ENCODE data around the gene PHACTR1. TPM values are rescaled to one million over a fixed set of nuclear protein-coding genes. Genes with fewer than 3 reads are reported as not detected.

The PHACTR1 gene
- total RNA-seq, 1 donor from 2014 or later: 2.2 TPM

GRCh38 chr6:12750416-12750815, 33.8 kb downstream of the PHACTR1 start:
- no peak for DNase-seq (ENCODE audit: low read depth)
- H3K27me3 ChIP-seq (ENCODE audit: control insufficient read depth, insufficient read depth, low read length): peaks cover 28% of the 10 kb centered on the region
- H3K36me3 ChIP-seq (ENCODE audit: control insufficient read depth, insufficient read depth, low read length): no peaks in the 10 kb centered on the region
- no peak overlapping the region for H3K4me3 ChIP-seq (ENCODE audit: low read depth, low read length)
- TF ChIP-seq CTCF (IDR thresholded peaks at IDR 0.05; ENCODE audit: insufficient read depth, low read length, poor library complexity, severe bottlenecking): no peak

DNA sequence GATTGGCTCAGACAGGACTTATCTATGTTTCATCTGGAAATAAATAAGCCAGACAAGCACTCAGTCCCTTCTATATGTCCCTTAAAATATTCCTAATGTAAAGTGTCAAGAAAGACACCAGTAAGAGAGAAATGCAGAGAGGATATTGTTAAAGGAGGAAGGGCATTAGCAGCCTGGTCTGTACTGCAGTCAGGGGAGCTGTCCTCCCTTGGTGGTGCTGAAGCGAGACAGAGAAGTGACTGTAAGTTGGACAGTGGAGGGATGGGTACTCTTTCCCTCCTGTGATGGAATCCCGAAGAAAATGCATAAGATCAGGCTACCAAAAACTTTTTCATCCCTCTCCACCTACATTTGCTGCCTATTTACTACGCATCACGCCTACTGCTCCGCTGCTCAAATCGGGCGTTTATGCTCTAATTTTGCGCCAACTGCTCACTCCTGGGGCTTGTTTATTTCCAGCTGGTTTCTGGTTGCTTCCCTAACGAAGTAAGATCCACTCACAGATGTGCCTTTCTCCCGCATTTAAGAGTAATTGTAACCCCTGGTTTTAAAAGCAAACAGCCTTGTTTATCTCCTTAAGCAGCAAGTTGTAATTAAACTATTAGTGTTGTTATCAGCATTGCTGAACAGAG, 35.2 kb downstream of the PHACTR1 start:
- Histone ChIP-seq H3K27me3 (ENCODE audit: control insufficient read depth, insufficient read depth, low read length) (peaks cover 28% of the 10 kb centered on the region), H3K4me3 (ENCODE audit: low read depth, low read length) (no peak overlapping the region), H3K36me3 (ENCODE audit: control insufficient read depth, insufficient read depth, low read length) (no peaks in the 10 kb centered on the region)
- no peak for TF ChIP-seq CTCF (IDR thresholded peaks at IDR 0.05; ENCODE audit: insufficient read depth, low read length, poor library complexity, severe bottlenecking)
- no peak for DNase-seq (ENCODE audit: low read depth)

DNA sequence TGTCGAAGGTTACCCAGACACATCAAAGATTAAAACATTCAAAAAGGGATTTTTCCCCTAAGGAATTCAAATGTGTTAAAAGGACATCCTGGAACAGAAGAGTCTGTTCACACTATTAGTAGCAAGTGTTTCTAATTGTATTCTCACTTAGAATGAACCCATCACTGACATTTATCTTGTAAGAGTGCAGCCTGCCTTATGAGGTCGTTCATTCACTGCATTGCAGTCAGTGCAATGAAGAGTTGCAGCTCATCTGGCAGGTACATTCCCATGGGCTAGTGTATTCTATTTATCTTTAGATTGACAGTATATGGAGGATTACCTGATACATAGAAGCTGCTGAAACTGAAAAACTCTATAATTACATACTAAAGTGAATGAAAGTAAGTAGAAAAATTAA, 36.5 kb downstream of the PHACTR1 start:
- no peak for DNase-seq (ENCODE audit: low read depth)
- no peak for TF ChIP-seq CTCF (IDR thresholded peaks at IDR 0.05; ENCODE audit: insufficient read depth, low read length, poor library complexity, severe bottlenecking)
- no peak overlapping the region for H3K4me3 ChIP-seq (ENCODE audit: low read depth, low read length)
- peaks cover 27% of the 10 kb centered on the region for H3K27me3 ChIP-seq (ENCODE audit: control insufficient read depth, insufficient read depth, low read length)
- H3K36me3 ChIP-seq (ENCODE audit: control insufficient read depth, insufficient read depth, low read length): no peaks in the 10 kb centered on the region

DNA sequence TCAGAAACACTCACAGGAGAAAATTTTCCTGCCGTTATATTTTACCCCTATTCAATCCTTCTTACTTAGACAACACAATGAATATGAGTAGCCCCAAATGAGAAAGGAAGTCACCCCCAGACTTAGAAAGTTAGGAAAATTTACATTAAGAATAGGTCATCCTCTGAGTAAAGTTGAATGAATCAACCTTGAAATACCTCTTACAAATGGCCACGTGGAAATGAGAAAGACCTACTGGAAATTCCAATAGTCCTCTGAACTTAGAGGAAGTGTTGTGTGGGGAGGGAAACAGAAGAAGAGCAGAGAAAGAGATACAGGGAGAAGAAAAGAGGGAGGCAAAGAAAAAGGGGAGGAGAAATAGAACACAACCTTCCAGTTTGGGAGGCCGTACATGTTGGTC, 43.7 kb downstream of the PHACTR1 start:
- DNase-seq (ENCODE audit: low read depth): no peak
- Histone ChIP-seq H3K36me3 (ENCODE audit: control insufficient read depth, insufficient read depth, low read length) (no peaks in the 10 kb centered on the region), H3K27me3 (ENCODE audit: control insufficient read depth, insufficient read depth, low read length) (no peaks in the 10 kb centered on the region), H3K4me3 (ENCODE audit: low read depth, low read length) (no peak overlapping the region)
- no peak for TF ChIP-seq CTCF (IDR thresholded peaks at IDR 0.05; ENCODE audit: insufficient read depth, low read length, poor library complexity, severe bottlenecking)

DNA sequence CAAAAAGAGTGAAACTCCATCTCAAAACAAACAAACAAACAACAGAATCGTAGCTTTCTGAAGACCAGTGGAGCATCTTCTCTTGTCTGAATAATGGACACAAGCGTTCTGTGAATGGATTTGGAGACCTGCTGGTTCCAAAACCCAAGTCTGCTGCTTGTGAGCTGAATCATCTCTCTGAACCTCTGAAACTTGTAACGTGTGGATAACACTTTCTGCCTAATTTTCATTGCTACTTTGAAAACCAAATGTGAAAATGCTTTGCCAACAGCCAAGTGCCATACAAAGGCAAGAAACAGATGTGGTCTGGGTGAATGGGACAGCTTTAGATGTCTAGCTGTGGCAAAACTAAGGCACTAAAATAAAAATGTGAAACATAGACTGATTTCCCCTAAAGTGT, 44.3 kb downstream of the PHACTR1 start:
- TF ChIP-seq CTCF (IDR thresholded peaks at IDR 0.05; ENCODE audit: insufficient read depth, low read length, poor library complexity, severe bottlenecking): no peak
- DNase-seq (ENCODE audit: low read depth): no peak
- H3K36me3 ChIP-seq (ENCODE audit: control insufficient read depth, insufficient read depth, low read length): no peaks in the 10 kb centered on the region
- no peak overlapping the region for H3K4me3 ChIP-seq (ENCODE audit: low read depth, low read length)
- H3K27me3 ChIP-seq (ENCODE audit: control insufficient read depth, insufficient read depth, low read length): no peaks in the 10 kb centered on the region
